Keratinocyte (primary cell): Measurements from ENCODE around the gene ADAD2. TPM values are rescaled to one million over a fixed set of nuclear protein-coding genes. Genes with fewer than 3 reads are reported as not detected.

Source experiments
- DNase-seq: peaks from one replicate; pipeline ENCODE4 v3.0.0-alpha.2; 2011; ENCODE audit warnings: low read depth, missing footprints, low spot score
- FAIRE-seq: peaks from 2 replicates; lab custom pipeline; 2011; peaks lifted over from hg19 to GRCh38; lab: Jason Lieb, UNC
- H2AFZ ChIP-seq: 2 replicates; pipeline ENCODE4 v1.6.0; 2012; ENCODE audit warnings: low read length, control low read depth, inconsistent platforms; ENCODE audit not compliant: control insufficient read depth
- H3K27ac ChIP-seq: 2 replicates; pipeline ENCODE4 v1.5.1; 2011; ENCODE audit warnings: low read length; ENCODE audit not compliant: control insufficient read depth, insufficient read depth
- H3K27me3 ChIP-seq: 3 replicates; pipeline ENCODE4 v1.6.0; 2011; ENCODE audit warnings: low read length; ENCODE audit not compliant: control insufficient read depth, insufficient read depth; ENCODE audit errors: extremely low read depth
- H3K36me3 ChIP-seq, 2 experiments: 2 replicates in 1 of 2; 3 replicates in 1 of 2; pipeline ENCODE4 v1.5.1; 2011; ENCODE audit warnings: low read length in 2 of 2, mild to moderate bottlenecking in 1 of 2; ENCODE audit not compliant: control insufficient read depth in 2 of 2, insufficient read depth in 2 of 2; ENCODE audit errors: extremely low read depth in 1 of 2
- H3K4me1 ChIP-seq: 3 replicates; pipeline ENCODE4 v1.5.1; 2011; ENCODE audit warnings: low read length; ENCODE audit not compliant: control insufficient read depth, insufficient read depth; ENCODE audit errors: extremely low read depth
- H3K4me2 ChIP-seq: 3 replicates; pipeline ENCODE4 v1.6.0; 2011; ENCODE audit warnings: low read depth, low read length; ENCODE audit not compliant: control insufficient read depth, insufficient read depth; ENCODE audit errors: extremely low read depth
- H3K4me3 ChIP-seq, 3 experiments: fragments of 200-600 bp in 1 of 3; sonication (generic) in 1 of 3; 2 replicates in 2 of 3; 3 replicates in 1 of 3; pipeline ENCODE4 v1.5.1; 2011 to 2016; ENCODE audit warnings: low read length in 3 of 3, mild to moderate bottlenecking in 3 of 3, control low read depth in 2 of 3, inconsistent platforms in 1 of 3, low read depth in 1 of 3, mixed read lengths in 1 of 3, mixed run types in 1 of 3, moderate library complexity in 1 of 3; ENCODE audit not compliant: control insufficient read depth in 2 of 3, insufficient read depth in 2 of 3; ENCODE audit errors: extremely low read depth in 1 of 3
- H3K79me2 ChIP-seq: 2 replicates; pipeline ENCODE4 v1.6.0; 2012; ENCODE audit warnings: low read length; ENCODE audit not compliant: control insufficient read depth, insufficient read depth
- H3K9ac ChIP-seq: 3 replicates; pipeline ENCODE4 v1.6.0; 2011; ENCODE audit warnings: low read length; ENCODE audit not compliant: control insufficient read depth, insufficient read depth; ENCODE audit errors: extremely low read depth
- H3K9me1 ChIP-seq: 3 replicates; pipeline ENCODE4 v1.6.0; 2011; ENCODE audit warnings: low read length; ENCODE audit not compliant: control insufficient read depth, insufficient read depth; ENCODE audit errors: extremely low read depth
- H3K9me3 ChIP-seq: 2 replicates; pipeline ENCODE4 v1.5.1; 2012; ENCODE audit warnings: low read depth, low read length; ENCODE audit not compliant: control insufficient read depth
- H4K20me1 ChIP-seq: 3 replicates; pipeline ENCODE4 v1.6.0; 2011; ENCODE audit warnings: low read length; ENCODE audit not compliant: control insufficient read depth, insufficient read depth; ENCODE audit errors: extremely low read depth
- EZH2 ChIP-seq: IDR thresholded peaks from one replicate; pipeline ENCODE4 v1.6.1; 2012; ENCODE audit warnings: inconsistent platforms, mild to moderate bottlenecking, low read length, moderate library complexity
- dilution Hi-C: fragments of 300-500 bp; cut with MboI; formaldehyde crosslinking; loops from one replicate; pipeline ENCODE4 v1.7.0; 2020; ENCODE audit warnings: low sequenced_read_pairs; ENCODE audit not compliant: extremely low pct_ligation_motif_present
- polyA plus RNA-seq, 5 experiments: library from polyadenylated mRNA; depleted of rRNA in 3 of 5; stranded (reverse) in 3 of 5; stranded (forward) in 1 of 5; unstranded in 1 of 5; fragments of >200 nt; gene quantifications; 1 replicate in 1 of 5; 2 replicates in 3 of 5; 3 replicates in 1 of 5; pipeline versions ENCODE4 v1.2.1 to v1.2.3, GENCODE V29; 2011 to 2012; ENCODE audit warnings: missing spikeins in 2 of 5, low read depth in 1 of 5, low replicate concordance in 1 of 5
- TF ChIP-seq, protein P1 (sequence below), 3 experiments: IDR thresholded peaks in 1 of 3; conservative IDR thresholded peaks in 1 of 3; optimal IDR thresholded peaks in 1 of 3; 2 replicates in 2 of 3; 3 replicates in 1 of 3; pipeline versions ENCODE3 to v1.5.1; 2011; ENCODE audit warnings: low read length in 3 of 3, mild to moderate bottlenecking in 3 of 3, moderate library complexity in 2 of 3, control low read depth in 1 of 3, inconsistent platforms in 1 of 3; ENCODE audit not compliant: insufficient read depth in 2 of 3; ENCODE audit errors: extremely low read depth in 1 of 3

Gene ADAD2
- polyA plus RNA-seq, 1 donor (not counting 4 experiments of a cell fraction or from before 2014, with no cell fraction given) = not detected

DNA sequence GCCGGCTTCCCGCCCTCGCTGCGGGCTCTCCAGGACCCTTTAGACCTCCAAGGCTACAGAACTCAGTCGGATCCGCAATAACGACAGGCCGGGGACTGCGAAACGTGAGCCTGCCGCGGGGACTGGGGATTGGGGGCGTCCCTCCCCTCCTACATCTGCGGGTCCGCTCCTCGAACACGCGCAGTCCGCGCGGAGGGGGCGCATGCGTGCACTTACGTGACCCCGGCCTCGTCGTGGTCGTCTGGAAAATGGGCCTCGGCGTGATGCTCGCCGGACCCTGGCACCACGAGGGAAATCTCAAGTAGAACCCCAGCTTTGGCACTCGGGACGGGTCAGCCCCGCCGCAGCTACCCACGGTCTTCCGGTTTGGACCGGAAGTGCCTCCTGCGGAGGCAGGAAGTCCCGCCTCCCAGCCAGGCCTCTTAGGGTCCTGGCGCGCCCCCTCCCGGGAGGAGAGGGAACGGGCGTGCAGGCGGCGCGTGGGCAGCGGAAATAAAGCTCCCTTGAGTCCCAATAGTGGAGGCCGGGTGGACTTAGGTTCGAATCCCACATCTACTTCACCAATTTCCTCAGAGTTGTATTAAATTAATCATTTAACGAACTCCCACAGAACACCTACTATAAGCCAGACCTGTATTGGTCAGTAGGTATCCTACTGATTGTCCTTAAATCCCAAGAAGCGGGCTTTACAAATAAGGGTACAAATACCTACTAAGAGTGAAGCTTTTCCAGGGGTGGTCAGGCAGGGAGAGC lies 4.1 kb upstream of the ADAD2 start, which contains the start of gene TAF1C:
Gene TAF1C (minus strand): TSS at position 373 of the 753 bp plus-strand sequence. CDS start 2,069 bp downstream, outside the sequence.
- TF ChIP-seq, protein P1, sequence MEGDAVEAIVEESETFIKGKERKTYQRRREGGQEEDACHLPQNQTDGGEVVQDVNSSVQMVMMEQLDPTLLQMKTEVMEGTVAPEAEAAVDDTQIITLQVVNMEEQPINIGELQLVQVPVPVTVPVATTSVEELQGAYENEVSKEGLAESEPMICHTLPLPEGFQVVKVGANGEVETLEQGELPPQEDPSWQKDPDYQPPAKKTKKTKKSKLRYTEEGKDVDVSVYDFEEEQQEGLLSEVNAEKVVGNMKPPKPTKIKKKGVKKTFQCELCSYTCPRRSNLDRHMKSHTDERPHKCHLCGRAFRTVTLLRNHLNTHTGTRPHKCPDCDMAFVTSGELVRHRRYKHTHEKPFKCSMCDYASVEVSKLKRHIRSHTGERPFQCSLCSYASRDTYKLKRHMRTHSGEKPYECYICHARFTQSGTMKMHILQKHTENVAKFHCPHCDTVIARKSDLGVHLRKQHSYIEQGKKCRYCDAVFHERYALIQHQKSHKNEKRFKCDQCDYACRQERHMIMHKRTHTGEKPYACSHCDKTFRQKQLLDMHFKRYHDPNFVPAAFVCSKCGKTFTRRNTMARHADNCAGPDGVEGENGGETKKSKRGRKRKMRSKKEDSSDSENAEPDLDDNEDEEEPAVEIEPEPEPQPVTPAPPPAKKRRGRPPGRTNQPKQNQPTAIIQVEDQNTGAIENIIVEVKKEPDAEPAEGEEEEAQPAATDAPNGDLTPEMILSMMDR (optimal IDR thresholded peaks at IDR 0.05 in 1 of 3, IDR thresholded peaks at IDR 0.05 in 1 of 3, conservative IDR thresholded peaks at IDR 0.05 in 1 of 3; ENCODE audit: extremely low read depth in 1 of 3, insufficient read depth in 2 of 3, low read length in 3 of 3) = peak; percentile 89 to 98 (median 92)
- no peak for TF ChIP-seq EZH2
- H3K4me1 ChIP-seq = peaks cover 4% of the 10 kb centered on the region

DNA sequence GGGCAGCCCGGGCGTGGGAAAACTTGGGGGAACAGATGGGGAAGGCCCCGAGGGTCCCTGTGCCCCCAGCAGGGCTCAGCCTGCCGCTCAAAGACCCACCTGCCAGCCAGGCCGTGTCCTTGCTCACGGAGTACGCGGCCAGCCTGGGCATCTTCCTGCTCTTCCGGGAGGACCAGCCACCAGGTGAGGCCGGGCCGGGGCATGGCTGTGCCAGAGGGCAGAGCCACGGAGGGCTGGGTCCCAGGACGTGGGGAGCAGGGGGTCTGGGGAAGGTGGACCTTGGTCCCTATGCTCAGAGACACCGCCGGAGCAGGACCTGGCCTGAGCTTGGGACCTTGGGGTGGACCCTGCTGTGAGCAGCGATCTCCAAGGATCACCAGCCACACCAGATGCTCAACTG lies 509 bp downstream of the ADAD2 start:
- no peaks in the 10 kb centered on the region for H3K9me1 ChIP-seq
- no peak overlapping the region for H2AFZ ChIP-seq
- H3K4me3 ChIP-seq = no peak overlapping the region
- no peak overlapping the region for H3K27ac ChIP-seq
- TF ChIP-seq, protein P1 (optimal IDR thresholded peaks at IDR 0.05 in 1 of 3, IDR thresholded peaks at IDR 0.05 in 1 of 3, conservative IDR thresholded peaks at IDR 0.05 in 1 of 3; ENCODE audit: extremely low read depth in 1 of 3, insufficient read depth in 2 of 3, low read length in 3 of 3) = no peak
- TF ChIP-seq EZH2 = no peak
- no peak overlapping the region for H3K9ac ChIP-seq
- H3K9me3 ChIP-seq = no peaks in the 10 kb centered on the region
- H3K4me1 ChIP-seq = peaks cover 6% of the 10 kb centered on the region
- H3K79me2 ChIP-seq = peaks cover 4% of the 10 kb centered on the region
- FAIRE-seq (no peak), DNase-seq (no peak)
- no peaks in the 10 kb centered on the region for H4K20me1 ChIP-seq
- no peaks in the 10 kb centered on the region for H3K27me3 ChIP-seq
- H3K4me2 ChIP-seq = no peak overlapping the region
- dilution Hi-C loops = no loop called here
- no peaks in the 10 kb centered on the region for H3K36me3 ChIP-seq

More for the DNA sequence above, 4.1 kb upstream of the ADAD2 start, which contains the start of gene TAF1C:
- Histone ChIP-seq H3K27me3 (no peaks in the 10 kb centered on the region), H4K20me1 (peaks cover 2% of the 10 kb centered on the region), H3K9me1 (no peaks in the 10 kb centered on the region), H3K27ac (peak within 1 kb of the TSS; percentile 69), H3K36me3 (peaks cover 3 to 17% of the 10 kb centered on the region in 2 experiments), H3K79me2 (peaks cover 34% of the 10 kb centered on the region), H3K4me2 (peak within 1 kb of the TSS; percentile 82), H2AFZ (peak within 1 kb of the TSS; percentile 98), H3K9me3 (no peaks in the 10 kb centered on the region), H3K9ac (peak within 1 kb of the TSS; percentile 90), H3K4me3 (peak within 1 kb of the TSS; percentile 90 to 93 (median 91))
- DNase-seq (peak; percentile 55), FAIRE-seq (no peak)
- dilution Hi-C loops = no loop called here
